SK-N-SH (cell line): ENCODE results near the gene LY6G6C.

Experiments used
- EP300 ChIP-seq, 2 experiments: IDR thresholded peaks; 2 replicates each; pipeline versions ENCODE4 v1.4.0 to v1.6.1; 2012; ENCODE audit warnings: borderline replicate concordance in 1 of 2, low read depth in 1 of 2, low read length in 1 of 2
- EZH2phosphoT487 ChIP-seq: fragments of 200-600 bp; sonication (generic); IDR thresholded peaks from 2 replicates; pipeline ENCODE4 v1.6.1; 2017; ENCODE audit warnings: low read depth, mixed run types, mild to moderate bottlenecking, antibody characterized with exemption, moderate library complexity, borderline replicate concordance
- POLR2AphosphoS5 ChIP-seq: IDR thresholded peaks from 2 replicates; pipeline ENCODE4 v1.6.1; 2012; ENCODE audit warnings: low read depth, low read length
- RCOR1 ChIP-seq: fragments of 150-350 bp; IDR thresholded peaks from 2 replicates; pipeline ENCODE4 v1.6.1; 2017; ENCODE audit warnings: antibody characterized with exemption, low read length
- TF ChIP-seq, protein P1 (sequence below): fragments of 200-600 bp; sonication (generic); IDR thresholded peaks from 2 replicates; pipeline ENCODE4 v1.6.1; 2017; ENCODE audit warnings: antibody characterized with exemption, mild to moderate bottlenecking, moderate library complexity
- TF ChIP-seq, protein P2 (sequence below): IDR thresholded peaks from 2 replicates; pipeline ENCODE4 v1.6.1; 2012; ENCODE audit warnings: mild to moderate bottlenecking, low read depth, low read length, moderate library complexity
- TF ChIP-seq, protein P3 (sequence below): IDR thresholded peaks from 2 replicates; pipeline ENCODE4 v1.4.0; 2012; ENCODE audit warnings: low read depth

DNA sequence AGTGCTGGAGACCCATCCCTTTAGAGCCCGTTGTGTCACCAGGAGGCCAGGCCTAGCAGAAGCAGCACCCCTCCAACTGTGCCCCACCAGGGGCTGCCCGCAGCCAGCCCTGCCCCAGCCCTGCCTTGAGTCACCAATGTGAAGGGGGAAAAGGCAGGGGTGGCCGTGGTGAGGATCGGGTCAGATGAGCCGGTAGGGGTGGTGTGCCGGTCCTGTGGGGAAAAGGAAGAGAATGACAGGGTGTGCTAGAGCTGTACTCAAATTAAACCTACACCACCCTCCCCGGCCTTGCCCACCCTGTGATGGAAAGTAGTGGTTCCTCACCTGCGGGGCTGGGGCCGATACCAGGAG, 44.0 kb upstream of the LY6G6C start:
- TF ChIP-seq, protein P1, sequence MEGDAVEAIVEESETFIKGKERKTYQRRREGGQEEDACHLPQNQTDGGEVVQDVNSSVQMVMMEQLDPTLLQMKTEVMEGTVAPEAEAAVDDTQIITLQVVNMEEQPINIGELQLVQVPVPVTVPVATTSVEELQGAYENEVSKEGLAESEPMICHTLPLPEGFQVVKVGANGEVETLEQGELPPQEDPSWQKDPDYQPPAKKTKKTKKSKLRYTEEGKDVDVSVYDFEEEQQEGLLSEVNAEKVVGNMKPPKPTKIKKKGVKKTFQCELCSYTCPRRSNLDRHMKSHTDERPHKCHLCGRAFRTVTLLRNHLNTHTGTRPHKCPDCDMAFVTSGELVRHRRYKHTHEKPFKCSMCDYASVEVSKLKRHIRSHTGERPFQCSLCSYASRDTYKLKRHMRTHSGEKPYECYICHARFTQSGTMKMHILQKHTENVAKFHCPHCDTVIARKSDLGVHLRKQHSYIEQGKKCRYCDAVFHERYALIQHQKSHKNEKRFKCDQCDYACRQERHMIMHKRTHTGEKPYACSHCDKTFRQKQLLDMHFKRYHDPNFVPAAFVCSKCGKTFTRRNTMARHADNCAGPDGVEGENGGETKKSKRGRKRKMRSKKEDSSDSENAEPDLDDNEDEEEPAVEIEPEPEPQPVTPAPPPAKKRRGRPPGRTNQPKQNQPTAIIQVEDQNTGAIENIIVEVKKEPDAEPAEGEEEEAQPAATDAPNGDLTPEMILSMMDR: no peak
- TF ChIP-seq POLR2AphosphoS5 (no peak), EZH2phosphoT487 (no peak), EP300 (IDR thresholded peaks at IDR 0.05; ENCODE audit: borderline replicate concordance in 1 of 2, low read depth in 1 of 2, low read length in 1 of 2) (no peak), RCOR1 (no peak)
- TF ChIP-seq, protein P2, sequence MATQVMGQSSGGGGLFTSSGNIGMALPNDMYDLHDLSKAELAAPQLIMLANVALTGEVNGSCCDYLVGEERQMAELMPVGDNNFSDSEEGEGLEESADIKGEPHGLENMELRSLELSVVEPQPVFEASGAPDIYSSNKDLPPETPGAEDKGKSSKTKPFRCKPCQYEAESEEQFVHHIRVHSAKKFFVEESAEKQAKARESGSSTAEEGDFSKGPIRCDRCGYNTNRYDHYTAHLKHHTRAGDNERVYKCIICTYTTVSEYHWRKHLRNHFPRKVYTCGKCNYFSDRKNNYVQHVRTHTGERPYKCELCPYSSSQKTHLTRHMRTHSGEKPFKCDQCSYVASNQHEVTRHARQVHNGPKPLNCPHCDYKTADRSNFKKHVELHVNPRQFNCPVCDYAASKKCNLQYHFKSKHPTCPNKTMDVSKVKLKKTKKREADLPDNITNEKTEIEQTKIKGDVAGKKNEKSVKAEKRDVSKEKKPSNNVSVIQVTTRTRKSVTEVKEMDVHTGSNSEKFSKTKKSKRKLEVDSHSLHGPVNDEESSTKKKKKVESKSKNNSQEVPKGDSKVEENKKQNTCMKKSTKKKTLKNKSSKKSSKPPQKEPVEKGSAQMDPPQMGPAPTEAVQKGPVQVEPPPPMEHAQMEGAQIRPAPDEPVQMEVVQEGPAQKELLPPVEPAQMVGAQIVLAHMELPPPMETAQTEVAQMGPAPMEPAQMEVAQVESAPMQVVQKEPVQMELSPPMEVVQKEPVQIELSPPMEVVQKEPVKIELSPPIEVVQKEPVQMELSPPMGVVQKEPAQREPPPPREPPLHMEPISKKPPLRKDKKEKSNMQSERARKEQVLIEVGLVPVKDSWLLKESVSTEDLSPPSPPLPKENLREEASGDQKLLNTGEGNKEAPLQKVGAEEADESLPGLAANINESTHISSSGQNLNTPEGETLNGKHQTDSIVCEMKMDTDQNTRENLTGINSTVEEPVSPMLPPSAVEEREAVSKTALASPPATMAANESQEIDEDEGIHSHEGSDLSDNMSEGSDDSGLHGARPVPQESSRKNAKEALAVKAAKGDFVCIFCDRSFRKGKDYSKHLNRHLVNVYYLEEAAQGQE: no peak
- TF ChIP-seq, protein P3, sequence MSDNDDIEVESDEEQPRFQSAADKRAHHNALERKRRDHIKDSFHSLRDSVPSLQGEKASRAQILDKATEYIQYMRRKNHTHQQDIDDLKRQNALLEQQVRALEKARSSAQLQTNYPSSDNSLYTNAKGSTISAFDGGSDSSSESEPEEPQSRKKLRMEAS: no peak
